NCI-H2171 treated with DMSO at 0.1 percent for 48 hours (cell line): ENCODE measurements around the gene WDR37.
"Not testable (repeated sequence)": the region's sequence is repeated elsewhere in the genome, so short reads cannot be mapped to it uniquely, and the experiment has no call there.

Source experiments
- DNase-seq: peaks from one replicate; lab custom pipeline; 2025; lab: John Stamatoyannopoulos, UW

Gene WDR37

GRCh38 chr10:1104971-1105370, 48.8 kb downstream of the WDR37 start:
- DNase-seq: no peak

DNA sequence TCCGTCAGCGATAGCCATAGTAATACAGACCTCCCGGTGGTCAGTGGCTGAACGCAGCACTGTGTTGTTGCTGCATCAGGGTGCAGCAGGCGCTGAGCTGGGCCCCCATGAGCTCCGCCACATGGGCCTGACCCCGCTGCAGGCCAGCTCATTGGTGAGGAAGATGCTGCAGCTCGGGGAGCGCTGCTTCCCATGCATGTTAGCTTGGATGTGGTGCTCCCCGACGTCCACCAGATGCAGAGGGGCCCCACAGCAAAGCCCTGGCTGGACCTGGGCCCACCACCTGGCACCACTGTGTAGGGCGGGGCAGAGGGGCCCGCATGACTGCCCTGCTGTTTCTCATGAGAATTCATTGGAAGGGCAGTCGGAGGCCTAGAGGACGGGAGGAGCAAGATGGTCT, 50.8 kb downstream of the WDR37 start:
- DNase-seq: no peak

- DNase-seq: no peak
Observed at GRCh38 chr10:1107679-1108078, 51.5 kb downstream of the WDR37 start.

GRCh38 chr10:1109795-1110673, 53.8 kb downstream of the WDR37 start:
- peak; percentile 35 for DNase-seq

- DNase-seq: no peak
Observed at GRCh38 chr10:1110674-1111119, 54.5 kb downstream of the WDR37 start.

GRCh38 chr10:1114315-1114714, 58.1 kb downstream of the WDR37 start:
- no peak for DNase-seq

DNA sequence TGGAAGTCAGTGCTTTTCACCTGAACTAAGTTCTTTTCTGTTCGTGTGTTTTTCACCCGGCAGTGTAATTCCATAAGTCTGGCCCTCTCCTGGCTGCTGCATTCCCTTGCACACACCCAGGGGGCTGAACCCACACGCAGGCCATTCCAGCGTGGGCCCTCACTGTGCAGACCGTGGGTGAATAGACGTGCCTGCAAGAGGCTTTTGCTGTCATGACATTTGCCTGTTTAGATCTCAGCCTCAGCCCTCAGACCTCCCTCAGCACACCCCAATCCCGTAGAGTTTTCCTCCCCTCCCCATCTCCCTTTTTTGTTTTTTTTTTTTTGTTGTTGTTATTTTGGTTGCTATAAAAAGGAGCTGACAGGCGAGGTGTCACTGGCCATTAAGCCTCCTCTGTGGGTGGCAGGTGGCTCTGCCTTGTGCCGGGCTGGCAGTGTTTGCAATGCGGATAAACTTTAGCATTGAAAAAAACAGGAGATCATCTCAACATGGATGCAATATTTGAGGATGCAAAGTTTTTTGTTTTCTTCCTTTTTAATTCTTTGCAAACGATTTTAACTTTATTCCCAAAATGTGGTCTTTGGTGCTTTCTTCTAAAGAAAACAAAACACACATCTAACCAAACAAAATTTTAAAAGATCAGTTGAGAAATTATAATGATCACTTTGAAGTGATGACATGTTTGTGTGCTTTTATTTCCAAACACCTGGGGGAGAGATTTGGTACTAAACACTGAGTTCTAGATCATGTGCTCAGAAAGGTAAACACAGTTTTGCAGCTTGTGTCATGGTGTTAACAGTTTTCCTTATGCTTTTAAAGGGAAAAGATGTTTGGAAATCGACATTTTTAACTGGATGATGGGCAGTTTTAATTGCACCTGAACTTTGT, 58.8 kb downstream of the WDR37 start:
- no peak for DNase-seq

DNA sequence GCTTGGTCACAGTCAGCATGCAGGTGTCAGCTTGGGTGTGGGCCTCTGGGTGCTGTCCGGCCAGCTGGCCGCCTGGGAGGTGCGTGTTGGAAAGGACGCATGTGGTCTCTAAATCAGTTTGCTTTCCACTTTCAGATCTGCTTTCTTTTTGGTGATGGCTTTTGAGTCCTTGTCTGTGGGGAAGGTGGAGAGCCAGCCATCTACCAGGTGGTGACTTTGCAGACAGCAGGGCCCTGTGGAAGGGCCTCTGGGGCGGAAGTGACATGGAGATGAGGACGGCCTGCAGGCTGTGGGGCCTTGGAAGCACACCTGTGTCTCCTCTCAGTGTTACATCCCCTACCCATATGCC, 59.4 kb downstream of the WDR37 start:
- DNase-seq: no peak

DNA sequence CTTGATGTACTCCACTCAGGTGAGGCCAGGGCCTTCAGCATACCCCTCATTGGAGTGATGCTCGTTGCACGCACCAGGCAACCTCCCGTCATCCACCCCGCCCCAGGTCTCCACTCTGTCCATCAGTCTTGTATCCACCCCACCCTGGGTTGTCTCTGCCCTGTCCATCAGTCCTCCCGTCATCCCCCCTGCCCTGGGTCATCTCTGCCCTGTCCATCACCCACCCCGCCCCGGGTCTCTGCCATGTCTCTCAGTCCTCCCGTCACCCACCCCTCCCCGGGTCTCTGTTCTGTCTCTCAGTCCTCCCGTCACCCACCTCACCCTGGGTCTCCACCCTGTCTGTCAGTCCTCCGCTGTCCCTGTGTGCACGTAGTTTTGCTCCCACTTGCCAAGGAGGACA, 59.9 kb downstream of the WDR37 start:
- DNase-seq: no peak

DNA sequence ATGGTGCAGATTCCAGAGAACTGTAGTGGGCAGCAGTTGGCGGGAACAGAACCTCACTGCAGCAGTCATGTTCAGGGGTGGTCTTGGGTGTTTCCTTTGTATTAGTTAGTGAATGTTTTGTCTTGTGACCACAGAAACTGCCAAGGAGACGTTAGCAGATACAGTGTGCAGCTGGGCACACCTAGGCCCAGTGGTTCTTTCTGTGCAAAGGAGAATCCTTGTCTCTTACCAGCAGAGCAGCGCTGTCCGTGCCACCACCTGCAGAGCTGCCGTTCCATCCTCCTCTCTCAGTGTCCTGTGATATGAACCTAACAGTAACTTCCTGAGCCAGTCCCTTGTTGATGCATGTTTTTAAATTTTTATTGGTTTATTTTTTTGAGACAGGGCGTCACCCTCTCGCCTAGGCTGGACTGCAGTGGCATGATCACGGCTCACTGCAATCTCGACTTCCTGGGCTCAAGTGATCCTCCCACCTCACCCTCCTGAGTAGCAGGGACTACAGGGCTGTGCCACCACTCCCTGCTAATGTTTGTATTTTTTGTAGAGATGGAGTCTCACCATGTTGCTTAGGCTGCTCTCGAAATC, 60.6 kb downstream of the WDR37 start:
- DNase-seq: no peak

DNA sequence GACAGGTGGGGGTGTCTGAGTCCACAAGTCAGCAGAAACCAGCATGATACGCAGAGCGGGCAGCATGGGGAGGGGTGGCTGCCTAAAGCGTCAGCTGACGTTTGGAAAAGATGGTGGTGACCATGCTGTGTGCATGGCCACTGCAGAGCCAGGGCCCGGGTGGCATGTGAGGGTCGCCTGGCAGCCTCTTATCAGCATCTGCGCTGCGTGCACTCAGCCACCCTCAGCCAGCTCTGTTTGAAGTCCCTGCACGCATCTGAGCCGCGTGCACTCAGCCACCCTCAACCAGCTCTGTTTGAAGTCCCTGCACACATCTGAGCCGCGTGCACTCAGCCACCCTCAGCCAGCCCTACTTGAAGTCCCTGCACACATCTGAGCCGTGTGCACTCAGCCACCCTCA, 61.5 kb downstream of the WDR37 start:
- no peak for DNase-seq

- DNase-seq: not testable (repeated sequence)
Observed at GRCh38 chr10:1118318-1118717, 62.1 kb downstream of the WDR37 start.

- no peak for DNase-seq
Observed at GRCh38 chr10:1119027-1119426, 62.8 kb downstream of the WDR37 start.

- no peak for DNase-seq
Observed at GRCh38 chr10:1119501-1119900, 63.3 kb downstream of the WDR37 start.

GRCh38 chr10:1120306-1120705, 64.1 kb downstream of the WDR37 start:
- DNase-seq: no peak

- DNase-seq: no peak
Observed at GRCh38 chr10:1120801-1121211, 64.6 kb downstream of the WDR37 start.

DNA sequence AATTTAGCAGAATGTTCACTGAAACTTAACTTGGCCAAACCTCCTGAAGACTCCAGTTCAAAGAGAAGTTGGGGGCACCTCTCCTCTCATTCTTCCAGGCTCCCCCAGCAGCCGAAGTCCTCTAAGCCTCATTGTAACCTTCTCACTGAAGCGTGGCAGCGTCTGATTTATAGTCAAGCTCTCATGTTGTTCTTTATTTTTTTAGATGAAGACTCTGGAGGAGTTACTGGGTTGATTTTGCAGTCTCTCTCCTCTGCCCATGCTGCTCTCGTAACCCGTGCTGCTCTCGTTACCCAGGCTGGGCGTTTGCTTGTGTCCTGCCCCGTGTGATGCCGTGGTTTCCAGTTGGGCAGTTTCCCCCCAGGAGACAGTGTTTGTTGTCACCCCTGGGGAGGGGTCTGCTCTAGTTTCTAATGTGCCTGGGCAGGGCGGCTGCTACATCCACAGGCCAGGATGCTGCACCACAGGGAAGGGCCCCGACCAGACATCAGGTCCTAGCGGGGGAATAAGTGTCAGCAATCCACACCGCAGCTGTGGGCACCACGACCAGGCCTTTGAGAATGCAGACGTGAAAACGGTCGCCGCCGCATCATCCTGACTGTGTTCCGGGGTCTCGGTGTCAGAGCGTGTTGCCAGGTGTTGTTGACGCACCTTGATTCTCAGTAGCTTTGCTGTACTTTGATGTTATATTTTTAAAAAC, 65.2 kb downstream of the WDR37 start:
- no peak for DNase-seq

GRCh38 chr10:1122349-1122748, 66.2 kb downstream of the WDR37 start:
- no peak for DNase-seq

GRCh38 chr10:1123198-1123597, 67.0 kb downstream of the WDR37 start:
- no peak for DNase-seq

GRCh38 chr10:1123972-1124371, 67.8 kb downstream of the WDR37 start:
- DNase-seq: no peak

DNA sequence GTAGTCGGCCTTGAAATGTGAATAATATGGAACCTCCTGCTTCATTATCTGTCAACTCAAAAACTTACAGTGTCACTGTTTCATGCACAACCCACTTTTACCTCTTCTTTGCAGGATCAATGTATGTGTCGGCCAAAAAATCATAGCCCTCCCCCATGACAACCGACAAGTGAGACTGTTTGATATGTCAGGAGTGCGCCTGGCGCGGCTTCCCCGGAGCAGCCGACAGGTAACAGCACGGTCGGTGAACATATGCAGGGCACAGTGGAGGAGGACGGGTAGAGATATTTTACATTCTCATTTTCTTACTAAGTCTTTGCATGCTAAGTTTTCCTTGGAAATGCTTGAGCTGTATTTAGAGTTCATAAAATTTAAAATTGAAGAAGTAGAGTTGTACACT, 68.6 kb downstream of the WDR37 start:
- no peak for DNase-seq

DNA sequence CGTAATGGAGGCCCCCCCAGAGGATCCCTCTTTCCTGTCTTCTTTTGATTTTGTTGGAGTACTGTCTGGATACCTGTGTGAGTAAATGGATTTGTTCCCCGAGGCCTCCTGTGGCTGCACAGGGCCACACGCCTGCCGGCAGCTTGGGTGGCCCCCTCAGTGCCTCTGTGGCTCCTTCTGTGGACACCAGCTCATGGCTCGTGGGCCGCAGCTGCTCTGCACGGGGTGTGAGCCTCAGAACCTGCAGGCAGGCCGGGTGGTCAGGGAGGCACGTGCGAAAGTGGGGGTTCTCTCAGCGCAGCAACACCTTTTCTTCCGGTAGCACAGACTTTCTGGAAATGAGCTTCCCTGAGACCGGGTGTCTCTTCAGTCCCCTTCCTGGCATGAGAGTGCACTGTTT, 70.3 kb downstream of the WDR37 start:
- DNase-seq: no peak
